MCF 10A (cell line): ENCODE data around the gene PRIMA1. TPM values are rescaled to one million over a fixed set of nuclear protein-coding genes. Genes with fewer than 3 reads are reported as not detected.

Experiments
- BruUV-seq: library from RNA; stranded (reverse); fragments of 400-500 nt; replicated peaks from 2 replicates; lab custom pipeline; 2021; lab: Mats Ljungman, UMichigan
- CTCF ChIA-PET: fragments of 300-600 bp; sonication (Branson Sonifier 250); formaldehyde crosslinking; extraction: SDS; loops from one replicate; lab custom pipeline; 2021; ENCODE audit warnings: antibody characterized with exemption, inconsistent platforms; lab: Yijun Ruan, JAX
- POLR2A ChIA-PET: fragments of 300-600, 350-650 bp; sonication (Branson Sonifier 250); formaldehyde crosslinking; extraction: SDS; loops from one replicate; lab custom pipeline; 2020; ENCODE audit warnings: antibody characterized with exemption, inconsistent platforms; lab: Yijun Ruan, JAX
- DNase-seq: peaks from one replicate; pipeline ENCODE4 v3.0.0-alpha.2; 2018; ENCODE audit not compliant: unreplicated experiment
- H3K27ac Mint-ChIP-seq: one replicate; pipeline ENCODE4 v1.8.0; 2022; ENCODE audit warnings: mild to moderate bottlenecking, low read depth, mixed read lengths; ENCODE audit not compliant: unreplicated experiment
- H3K27me3 Mint-ChIP-seq: one replicate; pipeline ENCODE4 v1.8.0; 2022; ENCODE audit warnings: mixed read lengths; ENCODE audit not compliant: insufficient read depth, unreplicated experiment
- H3K36me3 Mint-ChIP-seq: one replicate; pipeline ENCODE4 v1.8.0; 2022; ENCODE audit warnings: mild to moderate bottlenecking, moderate library complexity, mixed read lengths; ENCODE audit not compliant: insufficient read depth, unreplicated experiment
- H3K4me1 Mint-ChIP-seq: one replicate; pipeline ENCODE4 v1.8.0; 2022; ENCODE audit warnings: mixed read lengths; ENCODE audit not compliant: insufficient read depth, unreplicated experiment
- H3K4me3 Mint-ChIP-seq: one replicate; pipeline ENCODE4 v1.8.0; 2022; ENCODE audit warnings: mild to moderate bottlenecking, moderate library complexity, mixed read lengths; ENCODE audit not compliant: unreplicated experiment
- H3K9me3 Mint-ChIP-seq: one replicate; pipeline ENCODE4 v1.8.0; 2022; ENCODE audit warnings: mixed read lengths; ENCODE audit not compliant: unreplicated experiment
- intact Hi-C: fragments of 100-400 bp; cut with micrococcal nuclease; formaldehyde crosslinking; loops from 2 replicates; pipeline ENCODE4 v1.14.1; 2022
- total RNA-seq: library from RNA; stranded (reverse); gene quantifications from 2 replicates; pipeline ENCODE4 v1.2.3, GENCODE V29; 2022
- TF ChIP-seq, protein P1 (sequence below): fragments of 200-600 bp; IDR thresholded peaks from one replicate; pipeline ENCODE4 v1.8.0; 2022; ENCODE audit warnings: antibody characterized with exemption, mild to moderate bottlenecking; ENCODE audit not compliant: unreplicated experiment

Gene PRIMA1
- total RNA-seq, 1 experiment from 2014 or later = not detected

DNA sequence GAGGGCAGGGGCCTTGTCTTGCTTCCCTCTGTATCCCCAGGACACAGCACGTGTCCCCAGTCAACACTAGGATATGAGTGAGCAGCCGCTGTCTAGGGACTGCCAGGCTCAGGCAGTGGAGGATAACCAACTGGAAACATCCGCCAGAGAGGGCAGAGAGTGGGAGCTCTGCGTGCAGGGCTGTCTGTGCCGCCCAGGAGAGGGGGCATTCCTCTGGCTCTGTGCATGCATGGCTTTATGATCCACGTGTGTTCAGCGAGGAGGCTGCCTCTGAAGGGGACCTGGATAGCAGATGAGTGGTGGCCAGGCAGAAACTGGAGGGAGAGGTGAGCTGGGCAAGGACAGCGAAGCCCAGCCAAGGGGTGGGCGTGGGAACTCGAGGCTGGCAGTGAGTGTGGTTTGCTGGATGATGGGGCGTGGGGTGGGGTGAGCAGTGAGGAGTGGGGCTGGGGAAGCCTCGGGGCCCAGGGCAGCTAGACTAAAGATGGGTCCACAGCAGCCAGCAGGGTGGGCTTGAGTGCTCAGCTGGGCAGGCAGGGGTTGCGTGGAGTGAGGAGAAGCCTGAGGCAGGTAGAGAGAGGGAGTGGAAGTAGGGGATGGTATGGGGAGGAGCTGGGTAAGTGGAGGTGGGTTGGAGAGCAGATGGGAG lies 72.9 kb downstream of the PRIMA1 start:
- no peak overlapping the region for H3K4me3 Mint-ChIP-seq
- no peaks in the 10 kb centered on the region for H3K9me3 Mint-ChIP-seq
- H3K27me3 Mint-ChIP-seq = no peaks in the 10 kb centered on the region
- TF ChIP-seq, protein P1, sequence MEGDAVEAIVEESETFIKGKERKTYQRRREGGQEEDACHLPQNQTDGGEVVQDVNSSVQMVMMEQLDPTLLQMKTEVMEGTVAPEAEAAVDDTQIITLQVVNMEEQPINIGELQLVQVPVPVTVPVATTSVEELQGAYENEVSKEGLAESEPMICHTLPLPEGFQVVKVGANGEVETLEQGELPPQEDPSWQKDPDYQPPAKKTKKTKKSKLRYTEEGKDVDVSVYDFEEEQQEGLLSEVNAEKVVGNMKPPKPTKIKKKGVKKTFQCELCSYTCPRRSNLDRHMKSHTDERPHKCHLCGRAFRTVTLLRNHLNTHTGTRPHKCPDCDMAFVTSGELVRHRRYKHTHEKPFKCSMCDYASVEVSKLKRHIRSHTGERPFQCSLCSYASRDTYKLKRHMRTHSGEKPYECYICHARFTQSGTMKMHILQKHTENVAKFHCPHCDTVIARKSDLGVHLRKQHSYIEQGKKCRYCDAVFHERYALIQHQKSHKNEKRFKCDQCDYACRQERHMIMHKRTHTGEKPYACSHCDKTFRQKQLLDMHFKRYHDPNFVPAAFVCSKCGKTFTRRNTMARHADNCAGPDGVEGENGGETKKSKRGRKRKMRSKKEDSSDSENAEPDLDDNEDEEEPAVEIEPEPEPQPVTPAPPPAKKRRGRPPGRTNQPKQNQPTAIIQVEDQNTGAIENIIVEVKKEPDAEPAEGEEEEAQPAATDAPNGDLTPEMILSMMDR = no peak
- ChIA-PET CTCF (interaction anchor here (0.7 kb wide), 1 partner anchor 1149 kb away, joined by 3 read pairs; no protein-coding TSS in a partner anchor), POLR2A (interaction anchor here (0.6 kb wide), 1 partner anchor 351 kb away, joined by 3 read pairs; no protein-coding TSS in a partner anchor)
- no TSS peak for BruUV-seq
- intact Hi-C loops = no loop called here
- no peak for DNase-seq
- peaks cover 12% of the 10 kb centered on the region for H3K4me1 Mint-ChIP-seq
- no peaks in the 10 kb centered on the region for H3K36me3 Mint-ChIP-seq
- no peak overlapping the region for H3K27ac Mint-ChIP-seq

DNA sequence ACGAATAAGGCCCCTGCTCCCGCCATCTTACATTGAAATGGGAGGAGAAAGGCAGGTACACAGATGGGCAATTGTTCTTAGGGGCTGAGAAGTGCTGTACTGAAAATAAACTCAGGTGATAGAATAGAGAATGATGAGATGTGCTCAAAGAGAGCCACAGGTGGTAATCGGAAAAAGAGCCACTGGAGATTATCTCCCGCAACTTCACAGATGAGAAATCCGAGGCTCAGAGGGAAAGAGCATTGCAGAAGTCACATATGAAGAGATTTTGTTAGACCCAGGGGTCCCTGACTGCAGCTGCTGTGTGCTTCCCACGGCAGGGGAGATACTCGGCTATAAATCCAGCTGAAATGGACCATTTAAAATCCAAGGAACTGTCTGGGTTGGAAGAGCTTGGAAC lies 73.7 kb downstream of the PRIMA1 start:
- DNase-seq = no peak
- ChIA-PET CTCF (no interaction called here), POLR2A (no interaction called here)
- Mint-ChIP-seq H3K36me3 (no peaks in the 10 kb centered on the region), H3K27ac (no peak overlapping the region), H3K4me3 (no peak overlapping the region), H3K9me3 (no peaks in the 10 kb centered on the region), H3K4me1 (peaks cover 12% of the 10 kb centered on the region), H3K27me3 (no peaks in the 10 kb centered on the region)
- TF ChIP-seq, protein P1 = no peak
- intact Hi-C loops = no loop called here
- BruUV-seq = no TSS peak

GRCh38 chr14:93713726-93714405 lies 74.4 kb downstream of the PRIMA1 start:
- intact Hi-C loops = no loop called here
- DNase-seq = no peak
- Mint-ChIP-seq H3K27me3 (no peaks in the 10 kb centered on the region), H3K9me3 (no peaks in the 10 kb centered on the region), H3K36me3 (peaks cover 2% of the 10 kb centered on the region), H3K4me1 (peaks cover 17% of the 10 kb centered on the region), H3K4me3 (no peak overlapping the region), H3K27ac (no peak overlapping the region)
- ChIA-PET POLR2A (no interaction called here), CTCF (no interaction called here)
- no TSS peak for BruUV-seq
- TF ChIP-seq, protein P1 = no peak
